LNCAP (cell line): ENCODE measurements around the gene FBXO44.

Experiments used
- CTCF ChIP-seq: fragments of 450-650 bp; IDR thresholded peaks from 2 replicates; pipeline ENCODE4 v1.5.1; 2017; ENCODE audit warnings: mild to moderate bottlenecking

The FBXO44 gene

DNA sequence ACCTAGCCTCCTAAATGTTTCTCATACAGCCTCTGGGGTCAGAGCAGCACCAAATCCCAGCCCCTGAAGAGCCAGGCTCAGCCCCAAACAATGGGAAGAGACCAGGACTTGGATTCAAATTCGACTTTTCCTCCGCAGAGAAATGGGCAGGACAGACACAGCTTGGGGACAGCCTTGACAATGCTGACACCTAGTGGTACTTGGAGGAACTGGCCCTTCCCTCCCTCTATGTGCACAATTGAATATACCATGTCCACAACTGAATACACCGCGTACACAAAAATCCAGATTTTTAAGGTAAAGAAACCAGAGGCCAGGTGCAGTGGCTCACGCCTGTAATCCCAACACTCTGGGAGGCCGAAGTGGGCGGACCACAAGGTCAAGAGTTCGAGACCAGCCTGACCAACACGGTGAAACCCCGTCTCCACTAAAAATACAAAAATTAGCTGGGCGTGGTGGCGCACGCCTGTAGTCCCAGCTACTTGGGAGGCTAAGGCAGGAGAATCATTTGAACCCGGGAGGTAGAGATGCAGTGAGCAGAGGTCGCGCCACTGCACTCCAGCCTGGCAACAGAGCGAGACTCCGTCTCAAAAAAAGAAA is 12.2 kb upstream of the FBXO44 start:
- peak; percentile 96 for TF ChIP-seq CTCF

- TF ChIP-seq CTCF = no peak
These were observed 10.9 kb upstream of the FBXO44 start for GRCh38 chr1:11643782-11644181.

- no peak for TF ChIP-seq CTCF
These were observed 9.4 kb upstream of the FBXO44 start for GRCh38 chr1:11645270-11645669.

GRCh38 chr1:11645670-11646265 is 8.9 kb upstream of the FBXO44 start:
- TF ChIP-seq CTCF = peak; percentile 85

DNA sequence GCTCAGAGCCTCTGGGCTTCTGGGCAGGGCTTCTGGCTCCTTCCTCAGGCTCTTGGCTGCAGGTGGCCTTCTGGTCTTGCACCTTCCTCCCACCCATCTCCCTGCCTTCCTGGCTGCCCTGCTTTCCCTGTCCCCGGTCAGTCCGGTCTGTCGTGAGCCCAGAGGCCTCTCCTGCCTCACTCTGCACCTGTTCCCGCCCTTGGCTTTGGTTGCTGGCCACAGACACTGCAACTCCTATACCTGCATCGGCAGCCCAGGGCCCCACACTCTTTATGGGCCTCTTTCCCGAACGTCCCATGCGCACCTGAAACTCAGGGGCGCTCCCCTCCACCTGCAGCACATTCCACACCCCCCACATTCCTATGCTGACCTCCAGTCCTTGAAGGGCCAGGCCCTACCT is 8.4 kb upstream of the FBXO44 start:
- TF ChIP-seq CTCF = no peak

- TF ChIP-seq CTCF = no peak
These were observed 7.3 kb upstream of the FBXO44 start for GRCh38 chr1:11647333-11647732.

DNA sequence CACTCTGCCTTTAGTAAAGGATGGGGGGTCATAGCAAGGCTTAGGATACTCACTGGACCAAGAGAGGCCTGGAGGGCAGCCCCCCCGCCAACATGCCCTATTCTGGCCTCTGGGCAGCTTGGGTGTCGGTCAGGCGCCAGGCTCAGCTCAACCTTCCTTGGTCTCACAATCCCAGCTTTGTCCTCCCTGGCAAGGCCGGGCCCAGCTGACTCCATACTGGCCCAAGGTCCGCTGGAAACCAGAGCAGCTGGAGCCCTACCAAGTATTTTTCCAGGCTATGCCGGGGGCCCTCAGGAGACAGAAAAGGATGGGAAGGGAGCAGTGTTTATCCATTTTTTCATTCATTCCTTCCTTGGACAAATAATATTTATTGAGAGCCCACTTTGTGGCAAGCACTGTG is 6.6 kb upstream of the FBXO44 start:
- TF ChIP-seq CTCF = no peak

DNA sequence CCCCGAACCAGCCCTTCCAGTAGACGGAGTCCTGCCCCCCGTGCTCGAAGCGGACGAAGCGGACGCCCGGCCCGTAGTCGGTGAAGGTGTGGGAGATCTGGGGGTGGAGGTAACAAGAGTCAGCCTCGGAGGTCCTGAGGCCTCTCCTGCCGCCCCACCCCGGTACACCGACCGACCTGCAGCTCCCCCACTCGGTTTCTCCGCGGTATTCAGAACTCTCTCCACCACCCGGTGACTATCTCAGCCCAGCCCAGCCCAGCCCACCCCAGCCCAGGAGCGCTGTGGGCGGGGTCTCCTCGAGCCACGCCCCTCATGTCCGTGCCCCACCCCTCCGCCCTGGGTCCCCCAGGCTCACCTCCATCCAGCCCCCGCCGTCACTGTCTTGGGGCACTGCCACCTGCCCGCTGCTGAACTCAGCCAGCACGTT is 5.9 kb upstream of the FBXO44 start:
- TF ChIP-seq CTCF = no peak
